IPS-18a (cell line): Measurements from ENCODE around the gene SIK3.

Experiments
- H3K27ac ChIP-seq: one replicate; pipeline ENCODE4 v1.5.1; 2013; ENCODE audit warnings: low read length
- H3K27me3 ChIP-seq: one replicate; pipeline ENCODE4 v1.6.1; 2013; ENCODE audit warnings: mild to moderate bottlenecking, low read length; ENCODE audit not compliant: control insufficient read depth, insufficient read depth
- H3K36me3 ChIP-seq: one replicate; pipeline ENCODE4 v1.6.1; 2013; ENCODE audit warnings: low read depth, low read length; ENCODE audit not compliant: control insufficient read depth
- H3K4me1 ChIP-seq: one replicate; pipeline ENCODE4 v1.6.1; 2013; ENCODE audit warnings: low read depth, low read length; ENCODE audit not compliant: control insufficient read depth
- H3K4me3 ChIP-seq: one replicate; pipeline ENCODE4 v1.5.1; 2013; ENCODE audit warnings: low read length
- H3K9ac ChIP-seq: one replicate; pipeline ENCODE4 v1.6.1; 2013; ENCODE audit warnings: mild to moderate bottlenecking, low read length, moderate library complexity
- H3K9me3 ChIP-seq: one replicate; pipeline ENCODE4 v1.6.1; 2013; ENCODE audit warnings: low read depth, low read length; ENCODE audit not compliant: control insufficient read depth

The SIK3 gene

DNA sequence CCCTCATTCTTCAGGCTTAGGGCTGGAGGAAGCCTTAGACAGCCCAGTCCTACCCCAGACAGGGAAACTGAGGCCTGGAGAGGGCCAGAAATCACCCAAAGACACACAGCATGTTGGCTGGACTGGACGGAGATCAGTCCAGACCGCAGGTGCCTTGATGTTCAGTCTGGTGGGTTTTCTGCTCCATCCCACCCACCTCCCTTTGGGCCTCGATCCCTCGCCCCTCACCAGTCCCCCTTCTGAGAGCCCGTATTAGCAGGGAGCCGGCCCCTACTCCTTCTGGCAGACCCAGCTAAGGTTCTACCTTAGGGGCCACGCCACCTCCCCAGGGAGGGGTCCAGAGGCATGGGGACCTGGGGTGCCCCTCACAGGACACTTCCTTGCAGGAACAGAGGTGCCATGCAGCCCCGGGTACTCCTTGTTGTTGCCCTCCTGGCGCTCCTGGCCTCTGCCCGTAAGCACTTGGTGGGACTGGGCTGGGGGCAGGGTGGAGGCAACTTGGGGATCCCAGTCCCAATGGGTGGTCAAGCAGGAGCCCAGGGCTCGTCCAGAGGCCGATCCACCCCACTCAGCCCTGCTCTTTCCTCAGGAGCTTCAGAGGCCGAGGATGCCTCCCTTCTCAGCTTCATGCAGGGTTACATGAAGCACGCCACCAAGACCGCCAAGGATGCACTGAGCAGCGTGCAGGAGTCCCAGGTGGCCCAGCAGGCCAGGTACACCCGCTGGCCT, 267.9 kb downstream of the SIK3 start:
- no peak overlapping the region for H3K27ac ChIP-seq
- no peaks in the 10 kb centered on the region for H3K4me1 ChIP-seq
- H3K4me3 ChIP-seq, result no peak overlapping the region
- H3K36me3 ChIP-seq, result no peaks in the 10 kb centered on the region
- H3K27me3 ChIP-seq, result peaks cover 7% of the 10 kb centered on the region
- H3K9ac ChIP-seq, result no peak overlapping the region
- H3K9me3 ChIP-seq, result no peaks in the 10 kb centered on the region

GRCh38 chr11:116829525-116830183, 268.6 kb downstream of the SIK3 start, which contains the start of gene APOC3:
APOC3 (plus strand) TSS chr11:116829907; CDS start chr11:116830583, 676 bp downstream.
- Histone ChIP-seq H3K27me3 (peaks cover under 1% of the 10 kb centered on the region), H3K4me3 (no peak within 1 kb of the TSS), H3K4me1 (no peaks in the 10 kb centered on the region), H3K9ac (no peak within 1 kb of the TSS), H3K36me3 (no peaks in the 10 kb centered on the region), H3K27ac (no peak within 1 kb of the TSS), H3K9me3 (no peaks in the 10 kb centered on the region)

DNA sequence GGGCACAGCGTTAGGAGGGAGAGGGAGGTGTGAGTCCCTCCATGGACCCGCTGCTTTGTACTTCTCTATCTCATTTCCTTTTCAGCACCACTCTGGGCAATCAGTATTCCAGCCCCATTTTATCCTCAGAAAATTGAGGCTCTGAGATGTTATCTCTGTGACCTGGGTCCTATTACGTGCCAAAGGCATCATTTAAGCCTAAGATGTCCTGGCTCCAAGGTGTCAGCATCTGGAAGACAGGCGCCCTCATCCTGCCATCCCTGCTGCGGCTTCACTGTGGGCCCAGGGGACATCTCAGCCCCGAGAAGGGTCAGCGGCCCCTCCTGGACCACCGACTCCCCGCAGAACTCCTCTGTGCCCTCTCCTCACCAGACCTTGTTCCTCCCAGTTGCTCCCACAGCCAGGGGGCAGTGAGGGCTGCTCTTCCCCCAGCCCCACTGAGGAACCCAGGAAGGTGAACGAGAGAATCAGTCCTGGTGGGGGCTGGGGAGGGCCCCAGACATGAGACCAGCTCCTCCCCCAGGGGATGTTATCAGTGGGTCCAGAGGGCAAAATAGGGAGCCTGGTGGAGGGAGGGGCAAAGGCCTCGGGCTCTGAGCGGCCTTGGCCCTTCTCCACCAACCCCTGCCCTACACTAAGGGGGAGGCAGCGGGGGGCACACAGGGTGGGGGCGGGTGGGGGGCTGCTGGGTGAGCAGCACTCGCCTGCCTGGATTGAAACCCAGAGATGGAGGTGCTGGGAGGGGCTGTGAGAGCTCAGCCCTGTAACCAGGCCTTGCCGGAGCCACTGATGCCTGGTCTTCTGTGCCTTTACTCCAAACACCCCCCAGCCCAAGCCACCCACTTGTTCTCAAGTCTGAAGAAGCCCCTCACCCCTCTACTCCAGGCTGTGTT, 269.4 kb downstream of the SIK3 start:
- H3K27ac ChIP-seq, result no peak overlapping the region
- no peaks in the 10 kb centered on the region for H3K4me1 ChIP-seq
- H3K9me3 ChIP-seq, result no peaks in the 10 kb centered on the region
- H3K36me3 ChIP-seq, result no peaks in the 10 kb centered on the region
- no peaks in the 10 kb centered on the region for H3K27me3 ChIP-seq
- no peak overlapping the region for H3K9ac ChIP-seq
- H3K4me3 ChIP-seq, result no peak overlapping the region

- no peaks in the 10 kb centered on the region for H3K9me3 ChIP-seq
- no peak overlapping the region for H3K27ac ChIP-seq
- H3K4me1 ChIP-seq, result no peaks in the 10 kb centered on the region
- H3K36me3 ChIP-seq, result no peaks in the 10 kb centered on the region
- no peak overlapping the region for H3K4me3 ChIP-seq
- no peak overlapping the region for H3K9ac ChIP-seq
- H3K27me3 ChIP-seq, result no peaks in the 10 kb centered on the region
Measured at GRCh38 chr11:116827461-116827860, 270.8 kb downstream of the SIK3 start.

- Histone ChIP-seq H3K4me1 (no peaks in the 10 kb centered on the region), H3K9ac (no peak overlapping the region), H3K27ac (no peak overlapping the region), H3K27me3 (no peaks in the 10 kb centered on the region), H3K4me3 (no peak overlapping the region), H3K9me3 (no peaks in the 10 kb centered on the region), H3K36me3 (no peaks in the 10 kb centered on the region)
Measured at GRCh38 chr11:116826751-116827431, 271.3 kb downstream of the SIK3 start.

- no peak overlapping the region for H3K27ac ChIP-seq
Measured at GRCh38 chr11:116825854-116826750, 272.1 kb downstream of the SIK3 start.

GRCh38 chr11:116825434-116825833, 272.8 kb downstream of the SIK3 start:
- H3K4me3 ChIP-seq, result no peak overlapping the region
- H3K9ac ChIP-seq, result no peak overlapping the region
- no peaks in the 10 kb centered on the region for H3K36me3 ChIP-seq
- no peaks in the 10 kb centered on the region for H3K9me3 ChIP-seq
- H3K4me1 ChIP-seq, result no peaks in the 10 kb centered on the region
- H3K27ac ChIP-seq, result no peak overlapping the region
- no peaks in the 10 kb centered on the region for H3K27me3 ChIP-seq

More at GRCh38 chr11:116825854-116826750, 272.1 kb downstream of the SIK3 start:
- H3K4me3 ChIP-seq, result no peak overlapping the region
- H3K9me3 ChIP-seq, result no peaks in the 10 kb centered on the region
- no peaks in the 10 kb centered on the region for H3K27me3 ChIP-seq
- H3K9ac ChIP-seq, result no peak overlapping the region
- no peaks in the 10 kb centered on the region for H3K36me3 ChIP-seq
- no peaks in the 10 kb centered on the region for H3K4me1 ChIP-seq

DNA sequence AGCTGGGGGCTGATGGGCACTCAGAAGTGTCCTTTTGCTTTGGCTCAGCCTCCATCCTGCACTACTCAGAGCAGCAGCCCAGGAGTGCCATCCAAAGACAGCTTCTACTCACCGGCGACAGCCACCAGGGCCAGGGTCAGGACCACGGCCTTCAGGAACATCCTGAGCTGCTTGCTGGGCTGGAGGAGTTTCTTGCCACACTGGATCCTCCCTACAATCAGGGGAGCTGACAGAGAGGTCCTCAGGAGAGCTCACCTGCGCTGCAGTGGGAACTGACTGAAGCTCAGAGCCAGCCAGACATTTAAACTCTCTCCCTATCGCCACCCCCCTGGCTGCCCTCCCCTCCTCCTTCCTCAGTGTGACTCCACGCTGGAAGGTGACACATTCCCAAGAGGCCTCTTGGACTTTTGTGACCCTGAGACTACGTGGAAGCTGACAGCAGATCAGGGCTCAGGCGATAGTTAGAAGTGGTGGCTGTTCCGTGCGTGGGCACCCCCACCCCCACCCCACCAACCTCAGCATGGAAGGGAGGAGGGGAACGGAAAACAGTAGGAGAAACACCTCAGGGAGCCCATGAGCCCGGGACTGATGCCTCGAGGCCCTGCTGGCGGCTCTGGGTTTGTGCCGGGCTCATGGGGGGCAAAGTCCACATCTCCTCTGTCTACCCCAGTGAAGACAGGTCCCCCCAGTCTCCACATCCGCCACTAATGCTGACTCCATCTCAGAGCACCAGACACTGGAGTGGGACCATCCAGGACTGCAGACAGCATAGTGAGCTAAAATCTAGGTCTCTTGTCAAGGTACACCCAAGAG, 275.0 kb downstream of the SIK3 start, which contains the start of gene APOA4:
Gene APOA4 (minus strand): TSS at position 274 of the 813 bp plus-strand sequence. CDS start 113 bp downstream, at position 161.
- Histone ChIP-seq H3K9me3 (no peaks in the 10 kb centered on the region), H3K27me3 (no peaks in the 10 kb centered on the region), H3K4me3 (no peak within 1 kb of the TSS), H3K9ac (no peak within 1 kb of the TSS), H3K36me3 (no peaks in the 10 kb centered on the region), H3K4me1 (no peaks in the 10 kb centered on the region), H3K27ac (no peak within 1 kb of the TSS)

- Histone ChIP-seq H3K9ac (no peak overlapping the region), H3K27ac (no peak overlapping the region), H3K36me3 (no peaks in the 10 kb centered on the region), H3K4me3 (no peak overlapping the region), H3K4me1 (no peaks in the 10 kb centered on the region), H3K9me3 (no peaks in the 10 kb centered on the region), H3K27me3 (no peaks in the 10 kb centered on the region)
Measured at GRCh38 chr11:116822575-116822974, 275.7 kb downstream of the SIK3 start.
